Measurements from ENCODE around the gene CNEP1R1. TPM values are rescaled to one million over a fixed set of nuclear protein-coding genes. Genes with fewer than 3 reads are reported as not detected.

Gene CNEP1R1
- total and polyA plus RNA-seq, 2 donors (not counting 1 experiment from before 2014, with no cell fraction given) = 18.6 to 32.9 TPM

- no peak for ATAC-seq (ENCODE audit: low read depth)
- intact Hi-C loops (cut with micrococcal nuclease) = no loop called here
- no peaks in the 10 kb centered on the region for H3K4me1 ChIP-seq (ENCODE audit: control insufficient read depth in 2 of 2, insufficient read depth in 2 of 2, low read length in 2 of 2)
- TF ChIP-seq CTCF (IDR thresholded peaks at IDR 0.05) (no peak), EZH2 (IDR thresholded peaks at IDR 0.05; ENCODE audit: borderline replicate concordance, insufficient read depth, low read depth, low read length, poor library complexity, severe bottlenecking) (no peak)
- Mint-ChIP-seq H3K27me3 (peaks cover 8% of the 10 kb centered on the region), H3K9me3 (ENCODE audit: insufficient read depth) (no peaks in the 10 kb centered on the region), H3K27ac (no peak overlapping the region), H3K4me1 (no peaks in the 10 kb centered on the region), H3K4me3 (no peak overlapping the region)
- no peaks in the 10 kb centered on the region for H3K36me3 ChIP-seq (replicated peaks in 1 of 2; ENCODE audit: control extremely low read depth in 1 of 2, control insufficient read depth in 1 of 2, extremely low read depth in 1 of 2, insufficient read depth in 2 of 2, low read length in 1 of 2)
- no peak overlapping the region for H3K27ac ChIP-seq (ENCODE audit: low read length in 2 of 2)
- ChIA-PET POLR2A (no interaction called here), CTCF (no interaction called here)
- H4K20me1 ChIP-seq (ENCODE audit: control insufficient read depth, insufficient read depth, low read length, poor library complexity, severe bottlenecking) = no peaks in the 10 kb centered on the region
- no peak overlapping the region for H3K4me3 ChIP-seq (ENCODE audit: control extremely low read depth in 1 of 5, extremely low read depth in 1 of 5, insufficient read depth in 1 of 5, low read depth in 2 of 5, low read length in 4 of 5)
- H3K9me3 ChIP-seq (ENCODE audit: control extremely low read depth in 1 of 3, control insufficient read depth in 2 of 3, insufficient read depth in 1 of 3, low read length in 2 of 3) = no peaks in the 10 kb centered on the region
- H2AFZ ChIP-seq (ENCODE audit: insufficient read depth, low read depth, low read length, poor library complexity, severe bottlenecking) = no peak overlapping the region
- H3K4me2 ChIP-seq (replicated peaks; ENCODE audit: low read depth, low read length, poor library complexity, severe bottlenecking) = no peak overlapping the region
- DNase-seq = no peak
- 100% methylated on average over 1 of the region's 5 CpGs for WGBS (ENCODE audit: insufficient coverage)
- H3K9ac ChIP-seq (ENCODE audit: low read length) = no peak overlapping the region
- no peaks in the 10 kb centered on the region for H3K79me2 ChIP-seq (ENCODE audit: control insufficient read depth, insufficient read depth, low read length)
- H3K27me3 ChIP-seq (replicated peaks in 1 of 4; ENCODE audit: control extremely low read depth in 1 of 4, control insufficient read depth in 3 of 4, insufficient read depth in 4 of 4, low read length in 3 of 4) = peaks cover 0 to 3% (median 0%) of the 10 kb centered on the region in 4 experiments
These were observed 37.6 kb upstream of the CNEP1R1 start for GRCh38 chr16:49987381-49987780.

- H3K9me3 Mint-ChIP-seq (ENCODE audit: insufficient read depth) = no peaks in the 10 kb centered on the region
- H3K27me3 Mint-ChIP-seq = peaks cover 20% of the 10 kb centered on the region
- peaks cover 0 to 4% (median 2%) of the 10 kb centered on the region in 4 experiments for H3K27me3 ChIP-seq (replicated peaks in 1 of 4; ENCODE audit: control extremely low read depth in 1 of 4, control insufficient read depth in 3 of 4, insufficient read depth in 4 of 4, low read length in 3 of 4)
- ATAC-seq (ENCODE audit: low read depth) (no peak), DNase-seq (no peak)
- no peak overlapping the region for H3K4me2 ChIP-seq (replicated peaks; ENCODE audit: low read depth, low read length, poor library complexity, severe bottlenecking)
- H3K9me3 ChIP-seq (ENCODE audit: control extremely low read depth in 1 of 3, control insufficient read depth in 2 of 3, insufficient read depth in 1 of 3, low read length in 2 of 3) = no peaks in the 10 kb centered on the region
- no peak overlapping the region for H3K4me3 ChIP-seq (ENCODE audit: control extremely low read depth in 1 of 5, extremely low read depth in 1 of 5, insufficient read depth in 1 of 5, low read depth in 2 of 5, low read length in 4 of 5)
- H3K4me3 Mint-ChIP-seq = no peak overlapping the region
- H3K4me1 Mint-ChIP-seq = no peaks in the 10 kb centered on the region
- H2AFZ ChIP-seq (ENCODE audit: insufficient read depth, low read depth, low read length, poor library complexity, severe bottlenecking) = no peak overlapping the region
- ChIA-PET POLR2A (no interaction called here), CTCF (no interaction called here)
- no peaks in the 10 kb centered on the region for H4K20me1 ChIP-seq (ENCODE audit: control insufficient read depth, insufficient read depth, low read length, poor library complexity, severe bottlenecking)
- H3K36me3 ChIP-seq (replicated peaks in 1 of 2; ENCODE audit: control extremely low read depth in 1 of 2, control insufficient read depth in 1 of 2, extremely low read depth in 1 of 2, insufficient read depth in 2 of 2, low read length in 1 of 2) = no peaks in the 10 kb centered on the region
- no peaks in the 10 kb centered on the region for H3K4me1 ChIP-seq (ENCODE audit: control insufficient read depth in 2 of 2, insufficient read depth in 2 of 2, low read length in 2 of 2)
- no peaks in the 10 kb centered on the region for H3K79me2 ChIP-seq (ENCODE audit: control insufficient read depth, insufficient read depth, low read length)
- no peak overlapping the region for H3K27ac Mint-ChIP-seq
- intact Hi-C loops (cut with micrococcal nuclease) = no loop called here
- TF ChIP-seq EZH2 (IDR thresholded peaks at IDR 0.05; ENCODE audit: borderline replicate concordance, insufficient read depth, low read depth, low read length, poor library complexity, severe bottlenecking) = no peak
- no peak for TF ChIP-seq CTCF (IDR thresholded peaks at IDR 0.05)
- no peak overlapping the region for H3K9ac ChIP-seq (ENCODE audit: low read length)
- WGBS (ENCODE audit: insufficient coverage) = 86% methylated on average over 7 of the region's 8 CpGs
- no peak overlapping the region for H3K27ac ChIP-seq (ENCODE audit: low read length in 2 of 2)
These were observed 32.2 kb upstream of the CNEP1R1 start for GRCh38 chr16:49992825-49993224.
